ENCODE measurements around the gene SLC35B2.

- TF ChIP-seq, protein P1, sequence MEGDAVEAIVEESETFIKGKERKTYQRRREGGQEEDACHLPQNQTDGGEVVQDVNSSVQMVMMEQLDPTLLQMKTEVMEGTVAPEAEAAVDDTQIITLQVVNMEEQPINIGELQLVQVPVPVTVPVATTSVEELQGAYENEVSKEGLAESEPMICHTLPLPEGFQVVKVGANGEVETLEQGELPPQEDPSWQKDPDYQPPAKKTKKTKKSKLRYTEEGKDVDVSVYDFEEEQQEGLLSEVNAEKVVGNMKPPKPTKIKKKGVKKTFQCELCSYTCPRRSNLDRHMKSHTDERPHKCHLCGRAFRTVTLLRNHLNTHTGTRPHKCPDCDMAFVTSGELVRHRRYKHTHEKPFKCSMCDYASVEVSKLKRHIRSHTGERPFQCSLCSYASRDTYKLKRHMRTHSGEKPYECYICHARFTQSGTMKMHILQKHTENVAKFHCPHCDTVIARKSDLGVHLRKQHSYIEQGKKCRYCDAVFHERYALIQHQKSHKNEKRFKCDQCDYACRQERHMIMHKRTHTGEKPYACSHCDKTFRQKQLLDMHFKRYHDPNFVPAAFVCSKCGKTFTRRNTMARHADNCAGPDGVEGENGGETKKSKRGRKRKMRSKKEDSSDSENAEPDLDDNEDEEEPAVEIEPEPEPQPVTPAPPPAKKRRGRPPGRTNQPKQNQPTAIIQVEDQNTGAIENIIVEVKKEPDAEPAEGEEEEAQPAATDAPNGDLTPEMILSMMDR (IDR thresholded peaks at IDR 0.05) = peak; percentile 98
- TF ChIP-seq TCF7L2 (IDR thresholded peaks at IDR 0.05; ENCODE audit: low read depth, low read length) (no peak), REST (IDR thresholded peaks at IDR 0.05; ENCODE audit: insufficient read depth in 1 of 2, low read depth in 2 of 2, low read length in 1 of 2) (0 out of 4 replicates have a peak, but pooled peaks of 1 of the 2 experiments have one; percentile 15), POLR2AphosphoS5 (IDR thresholded peaks at IDR 0.05; ENCODE audit: low read depth, low read length) (no peak), SIN3A (IDR thresholded peaks at IDR 0.05; ENCODE audit: borderline replicate concordance, insufficient read depth, low read depth, low read length) (no peak)
Measured at GRCh38 chr6:44268095-44268628, 10.8 kb upstream of the SLC35B2 start.

Measured in Panc1 (cell line).